GM23248 (cell line): ENCODE data around the gene FKBP15. TPM values are rescaled to one million over a fixed set of nuclear protein-coding genes. Genes with fewer than 3 reads are reported as not detected.

ENCODE experiments used
- DNase-seq: peaks from one replicate; pipeline ENCODE4 v3.0.0-alpha.2; 2015
- H2AFZ ChIP-seq: fragments of 200-600 bp; sonication (generic); 2 replicates; pipeline ENCODE4 v1.6.1; 2016; ENCODE audit warnings: antibody characterized with exemption
- H3F3A ChIP-seq: fragments of 200-600 bp; sonication (generic); 2 replicates; pipeline ENCODE4 v1.6.1; 2016; ENCODE audit warnings: mild to moderate bottlenecking, antibody characterized with exemption, mixed run types; ENCODE audit not compliant: insufficient read depth
- H3K27ac ChIP-seq: fragments of 200-600 bp; sonication (generic); 2 replicates; pipeline ENCODE4 v1.5.1; 2016; ENCODE audit warnings: mild to moderate bottlenecking
- H3K27me3 ChIP-seq: fragments of 200-600 bp; sonication (generic); replicated peaks from 2 replicates; pipeline ENCODE4 v1.6.1; 2016; ENCODE audit warnings: mild to moderate bottlenecking; ENCODE audit not compliant: insufficient read depth
- H3K36me3 ChIP-seq: fragments of 200-600 bp; sonication (generic); 2 replicates; pipeline ENCODE4 v1.6.1; 2016; ENCODE audit warnings: low read depth, mild to moderate bottlenecking
- H3K4me1 ChIP-seq: fragments of 200-600 bp; sonication (generic); 2 replicates; pipeline ENCODE4 v1.6.1; 2016; ENCODE audit warnings: mild to moderate bottlenecking; ENCODE audit not compliant: insufficient read depth
- H3K4me2 ChIP-seq: fragments of 200-600 bp; sonication (generic); one replicate; pipeline ENCODE4 v1.6.1; 2016; ENCODE audit warnings: mild to moderate bottlenecking; ENCODE audit not compliant: unreplicated experiment
- H3K4me3 ChIP-seq: fragments of 200-600 bp; sonication (generic); 2 replicates; pipeline ENCODE4 v1.5.1; 2016; ENCODE audit warnings: mild to moderate bottlenecking
- H3K79me2 ChIP-seq: fragments of 200-600 bp; sonication (generic); 2 replicates; pipeline ENCODE4 v1.6.1; 2016; ENCODE audit warnings: mild to moderate bottlenecking; ENCODE audit not compliant: insufficient read depth
- H3K9ac ChIP-seq: fragments of 200-600 bp; sonication (generic); 2 replicates; pipeline ENCODE4 v1.6.1; 2016; ENCODE audit warnings: mild to moderate bottlenecking
- H3K9me2 ChIP-seq: fragments of 200-600 bp; sonication (generic); 2 replicates; pipeline ENCODE4 v1.6.1; 2016; ENCODE audit warnings: mixed run types, mild to moderate bottlenecking, moderate library complexity; ENCODE audit not compliant: insufficient read depth
- H3K9me3 ChIP-seq: fragments of 200-600 bp; sonication (generic); one replicate; pipeline ENCODE4 v1.6.1; 2017; ENCODE audit warnings: low read depth
- H4K20me1 ChIP-seq: fragments of 200-600 bp; sonication (generic); 2 replicates; pipeline ENCODE4 v1.6.0; 2016; ENCODE audit not compliant: insufficient read depth
- EZH2 ChIP-seq: fragments of 200-600 bp; sonication (generic); IDR thresholded peaks from 2 replicates; pipeline ENCODE4 v1.6.1; 2018; ENCODE audit warnings: antibody characterized with exemption, mild to moderate bottlenecking; ENCODE audit not compliant: insufficient read depth, poor library complexity, severe bottlenecking
- EZH2phosphoT487 ChIP-seq: fragments of 200-600 bp; sonication (generic); IDR thresholded peaks from 2 replicates; pipeline ENCODE4 v1.6.1; 2018; ENCODE audit warnings: antibody characterized with exemption, moderate library complexity, mild to moderate bottlenecking, low read depth; ENCODE audit not compliant: insufficient read depth
- WGBS, 2 experiments: methylation state at CpG; one replicate each; pipeline ENCODE4 v1.1.6; 2015 to 2017; ENCODE audit warnings: low lambda C conversion rate in 2 of 2, low coverage in 1 of 2; ENCODE audit errors: missing lambda C conversion rate in 2 of 2; 5-methylcytosine and 5-hydroxymethylcytosine counted together
- in situ Hi-C: fragments of 300-500 bp; cut with MboI; formaldehyde crosslinking; loops from 2 replicates; pipeline ENCODE4 v1.15.0; 2020
- polyA plus RNA-seq: library from polyadenylated mRNA; unstranded; fragments of >200 nt; fragmentation: Nextera tagmentation; extraction: Ambion mirVana; gene quantifications from 2 replicates; pipeline ENCODE4 v1.2.1, GENCODE V29; 2016
- total RNA-seq: library from RNA; depleted of rRNA; stranded (reverse); fragments of >200 nt; shearing (Covaris generic); gene quantifications from 2 replicates; pipeline ENCODE4 v1.2.3, GENCODE V29; 2014

Gene FKBP15
- total and polyA plus RNA-seq, 2 experiments from 2014 or later: 17.8 to 23.1 TPM

- 98 to 99% methylated on average over 5 of the region's 5 CpGs for WGBS, 2 experiments
- TF ChIP-seq EZH2phosphoT487 (no peak), EZH2 (no peak)
- Histone ChIP-seq H4K20me1 (no peaks in the 10 kb centered on the region), H3K4me1 (peaks cover 15% of the 10 kb centered on the region), H3K9me2 (no peaks in the 10 kb centered on the region), H3K27me3 (no peaks in the 10 kb centered on the region), H3K4me3 (no peak overlapping the region), H3K27ac (no peak overlapping the region), H2AFZ (no peak overlapping the region), H3K79me2 (no peaks in the 10 kb centered on the region), H3K4me2 (no peak overlapping the region), H3F3A (peaks cover 16% of the 10 kb centered on the region), H3K9ac (no peak overlapping the region), H3K9me3 (no peaks in the 10 kb centered on the region), H3K36me3 (peaks cover 58% of the 10 kb centered on the region)
- in situ Hi-C loops: no loop called here
- no peak for DNase-seq
These were observed 52.3 kb downstream of the FKBP15 start for GRCh38 chr9:113168809-113169208.

- H3K79me2 ChIP-seq: no peaks in the 10 kb centered on the region
- H3K27me3 ChIP-seq: no peaks in the 10 kb centered on the region
- H4K20me1 ChIP-seq: no peaks in the 10 kb centered on the region
- H3K9ac ChIP-seq: no peak overlapping the region
- WGBS, 2 experiments: 85% methylated on average over 4 of the region's 4 CpGs
- H3F3A ChIP-seq: peaks cover 16% of the 10 kb centered on the region
- H3K4me2 ChIP-seq: no peak overlapping the region
- H3K9me3 ChIP-seq: no peaks in the 10 kb centered on the region
- DNase-seq: no peak
- H3K36me3 ChIP-seq: peaks cover 52% of the 10 kb centered on the region; the same call in 1 of the 2 replicates
- peaks cover 15% of the 10 kb centered on the region for H3K4me1 ChIP-seq
- TF ChIP-seq EZH2 (no peak), EZH2phosphoT487 (no peak)
- in situ Hi-C loops: no loop called here
- no peaks in the 10 kb centered on the region for H3K9me2 ChIP-seq
- no peak overlapping the region for H3K4me3 ChIP-seq
- no peak overlapping the region for H3K27ac ChIP-seq
- no peak overlapping the region for H2AFZ ChIP-seq
These were observed 55.0 kb downstream of the FKBP15 start for GRCh38 chr9:113166039-113166438.

- Histone ChIP-seq H3K4me1 (peaks cover 15% of the 10 kb centered on the region), H3K27ac (peak overlapping the region; percentile 12; the same call in 1 of the 2 replicates), H4K20me1 (no peaks in the 10 kb centered on the region), H3K79me2 (no peaks in the 10 kb centered on the region), H3K9ac (no peak overlapping the region), H3K27me3 (no peaks in the 10 kb centered on the region), H3K36me3 (peaks cover 44% of the 10 kb centered on the region; the same call in 1 of the 2 replicates), H3K4me2 (no peak overlapping the region), H3K9me3 (no peaks in the 10 kb centered on the region), H3K9me2 (no peaks in the 10 kb centered on the region), H3F3A (peaks cover 16% of the 10 kb centered on the region), H3K4me3 (no peak overlapping the region), H2AFZ (no peak overlapping the region)
- in situ Hi-C loops: no loop called here
- 56 to 62% methylated on average over 4 of the region's 4 CpGs for WGBS, 2 experiments
- TF ChIP-seq EZH2 (no peak), EZH2phosphoT487 (no peak)
- DNase-seq: peak; percentile 76
These were observed 56.4 kb downstream of the FKBP15 start for GRCh38 chr9:113164536-113165300.

- H3K4me3 ChIP-seq: no peak overlapping the region
- H4K20me1 ChIP-seq: no peaks in the 10 kb centered on the region
- H3K9ac ChIP-seq: no peak overlapping the region
- no peaks in the 10 kb centered on the region for H3K9me2 ChIP-seq
- H3K9me3 ChIP-seq: no peaks in the 10 kb centered on the region
- no peak overlapping the region for H3K27ac ChIP-seq
- no peaks in the 10 kb centered on the region for H3K79me2 ChIP-seq
- no peak overlapping the region for H2AFZ ChIP-seq
- H3F3A ChIP-seq: peaks cover 16% of the 10 kb centered on the region
- no peak for TF ChIP-seq EZH2phosphoT487
- TF ChIP-seq EZH2: no peak
- H3K4me2 ChIP-seq: no peak overlapping the region
- WGBS, 2 experiments: 62 to 63% methylated on average over 3 of the region's 3 CpGs
- peaks cover 15% of the 10 kb centered on the region for H3K4me1 ChIP-seq
- H3K36me3 ChIP-seq: peaks cover 28% of the 10 kb centered on the region; the same call in 1 of the 2 replicates
- H3K27me3 ChIP-seq: no peaks in the 10 kb centered on the region
- in situ Hi-C loops: no loop called here
- no peak for DNase-seq
These were observed 58.1 kb downstream of the FKBP15 start for GRCh38 chr9:113163001-113163400.
